Tibial artery (tissue), 4 donors: ENCODE results near the gene P2RY10.

Experiments
- DNase-seq, 2 donors: peaks; one replicate each; pipeline ENCODE4 v3.0.0-alpha.2; 2019
- H3K27ac ChIP-seq, 2 donors: fragments of 200-600 bp; sonication (generic) in 1 of 2; 1 replicate in 1 of 2; 2 replicates in 1 of 2; pipeline ENCODE4 v1.5.1; 2018 to 2019; ENCODE audit warnings: mild to moderate bottlenecking in 1 of 2
- H3K27me3 ChIP-seq, 2 donors: fragments of 200-600 bp; sonication (generic) in 1 of 2; one replicate each; pipeline versions ENCODE4 v1.5.1 to v1.6.0; 2016 to 2019
- H3K36me3 ChIP-seq, 3 donors: fragments of 200-600 bp; sonication (generic) in 2 of 3; one replicate each; pipeline ENCODE4 v1.5.1; 2016 to 2019; ENCODE audit warnings: mild to moderate bottlenecking in 2 of 3
- H3K4me1 ChIP-seq, 4 donors: fragments of 200-600 bp; sonication (generic) in 2 of 4; 1 replicate in 3 of 4; 2 replicates in 1 of 4; pipeline ENCODE4 v1.5.1; 2016 to 2019
- H3K4me3 ChIP-seq, 2 donors: fragments of 200-600 bp; sonication (generic) in 1 of 2; 1 replicate in 1 of 2; 2 replicates in 1 of 2; pipeline ENCODE4 v1.5.1; 2018 to 2019; ENCODE audit warnings: mild to moderate bottlenecking in 2 of 2
- H3K9me3 ChIP-seq, 3 donors: fragments of 200-600 bp; sonication (generic) in 1 of 3; one replicate each; pipeline ENCODE4 v1.5.1; 2016 to 2019
- CTCF ChIP-seq, 2 experiments: fragments of 200-600 bp in 1 of 2; fragments of 450-650 bp in 1 of 2; IDR thresholded peaks; one replicate each; pipeline ENCODE4 v1.5.1; 2017 to 2019; ENCODE audit warnings: antibody characterized with exemption in 2 of 2, mild to moderate bottlenecking in 1 of 2, moderate library complexity in 1 of 2
- intact Hi-C: fragments of 100-400 bp; cut with DNase I; formaldehyde crosslinking; loops from one replicate; pipeline ENCODE4 v1.15.0; 2023; ENCODE audit warnings: low total_unique reads

Gene P2RY10

GRCh38 chrX:78958419-78959116 lies 13.4 kb downstream of the P2RY10 start:
- no peaks in the 10 kb centered on the region for H3K36me3 ChIP-seq
- H3K27ac ChIP-seq = no peak overlapping the region
- no peaks in the 10 kb centered on the region for H3K27me3 ChIP-seq
- no peaks in the 10 kb centered on the region for H3K9me3 ChIP-seq
- no peaks in the 10 kb centered on the region for H3K4me1 ChIP-seq
- DNase-seq = no peak
- no peak overlapping the region for H3K4me3 ChIP-seq
- no peak for TF ChIP-seq CTCF (IDR thresholded peaks at IDR 0.05)
- intact Hi-C loops = no loop called here

DNA sequence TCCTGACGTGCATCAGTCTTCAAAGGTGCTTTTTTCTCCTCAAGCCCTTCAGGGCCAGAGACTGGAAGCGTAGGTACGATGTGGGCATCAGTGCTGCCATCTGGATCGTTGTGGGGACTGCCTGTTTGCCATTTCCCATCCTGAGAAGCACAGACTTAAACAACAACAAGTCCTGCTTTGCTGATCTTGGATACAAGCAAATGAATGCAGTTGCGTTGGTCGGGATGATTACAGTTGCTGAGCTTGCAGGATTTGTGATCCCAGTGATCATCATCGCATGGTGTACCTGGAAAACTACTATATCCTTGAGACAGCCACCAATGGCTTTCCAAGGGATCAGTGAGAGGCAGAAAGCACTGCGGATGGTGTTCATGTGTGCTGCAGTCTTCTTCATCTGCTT lies 15.7 kb downstream of the P2RY10 start:
- H3K4me1 ChIP-seq = no peaks in the 10 kb centered on the region
- H3K27ac ChIP-seq = no peak overlapping the region
- no peak for DNase-seq
- no peak for TF ChIP-seq CTCF (IDR thresholded peaks at IDR 0.05)
- no peak overlapping the region for H3K4me3 ChIP-seq
- intact Hi-C loops = no loop called here
- no peaks in the 10 kb centered on the region for H3K27me3 ChIP-seq
- H3K9me3 ChIP-seq = no peaks in the 10 kb centered on the region
- H3K36me3 ChIP-seq = no peaks in the 10 kb centered on the region

DNA sequence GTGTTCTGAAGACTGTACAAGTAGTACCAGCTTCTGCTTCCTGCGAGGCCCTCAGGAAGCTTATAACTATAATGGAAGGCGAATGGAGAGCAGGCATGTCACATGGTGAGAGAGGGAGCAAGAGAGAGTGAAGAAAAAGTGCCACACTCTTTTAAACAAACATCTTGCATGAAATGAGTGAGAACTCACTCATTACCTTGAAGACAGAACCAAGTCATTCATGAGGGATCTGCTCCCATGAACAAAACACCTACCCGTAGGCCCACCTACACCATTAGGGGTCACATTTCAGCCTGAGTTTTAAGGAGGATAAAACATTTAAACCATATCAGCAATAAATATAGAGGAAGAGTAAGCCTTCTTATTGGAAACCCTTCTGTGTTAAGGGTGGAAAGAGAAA lies 19.4 kb downstream of the P2RY10 start:
- no peaks in the 10 kb centered on the region for H3K4me1 ChIP-seq
- TF ChIP-seq CTCF (IDR thresholded peaks at IDR 0.05) = no peak
- H3K27ac ChIP-seq = no peak overlapping the region
- H3K4me3 ChIP-seq = no peak overlapping the region
- peaks cover 0 to 9% (median 7%) of the 10 kb centered on the region in 3 donors for H3K9me3 ChIP-seq
- H3K36me3 ChIP-seq = no peaks in the 10 kb centered on the region
- intact Hi-C loops = no loop called here
- H3K27me3 ChIP-seq = no peaks in the 10 kb centered on the region
- DNase-seq = no peak

GRCh38 chrX:78979789-78980464 lies 34.7 kb downstream of the P2RY10 start:
- DNase-seq = no peak
- TF ChIP-seq CTCF (IDR thresholded peaks at IDR 0.05) = no peak
- H3K9me3 ChIP-seq = no peaks in the 10 kb centered on the region
- H3K27ac ChIP-seq = no peak overlapping the region
- intact Hi-C loops = no loop called here
- no peaks in the 10 kb centered on the region for H3K36me3 ChIP-seq
- no peaks in the 10 kb centered on the region for H3K27me3 ChIP-seq
- no peak overlapping the region for H3K4me3 ChIP-seq
- H3K4me1 ChIP-seq = no peaks in the 10 kb centered on the region

GRCh38 chrX:78989349-78989748 lies 44.2 kb downstream of the P2RY10 start:
- TF ChIP-seq CTCF (IDR thresholded peaks at IDR 0.05) = no peak
- DNase-seq = no peak
- Histone ChIP-seq H3K4me1 (no peaks in the 10 kb centered on the region), H3K27ac (no peak overlapping the region), H3K4me3 (no peak overlapping the region), H3K9me3 (peaks cover 0 to 9% (median 4%) of the 10 kb centered on the region in 3 donors), H3K27me3 (no peaks in the 10 kb centered on the region), H3K36me3 (no peaks in the 10 kb centered on the region)
- intact Hi-C loops = no loop called here
